ENCODE results near the gene SLC38A11.

DNA sequence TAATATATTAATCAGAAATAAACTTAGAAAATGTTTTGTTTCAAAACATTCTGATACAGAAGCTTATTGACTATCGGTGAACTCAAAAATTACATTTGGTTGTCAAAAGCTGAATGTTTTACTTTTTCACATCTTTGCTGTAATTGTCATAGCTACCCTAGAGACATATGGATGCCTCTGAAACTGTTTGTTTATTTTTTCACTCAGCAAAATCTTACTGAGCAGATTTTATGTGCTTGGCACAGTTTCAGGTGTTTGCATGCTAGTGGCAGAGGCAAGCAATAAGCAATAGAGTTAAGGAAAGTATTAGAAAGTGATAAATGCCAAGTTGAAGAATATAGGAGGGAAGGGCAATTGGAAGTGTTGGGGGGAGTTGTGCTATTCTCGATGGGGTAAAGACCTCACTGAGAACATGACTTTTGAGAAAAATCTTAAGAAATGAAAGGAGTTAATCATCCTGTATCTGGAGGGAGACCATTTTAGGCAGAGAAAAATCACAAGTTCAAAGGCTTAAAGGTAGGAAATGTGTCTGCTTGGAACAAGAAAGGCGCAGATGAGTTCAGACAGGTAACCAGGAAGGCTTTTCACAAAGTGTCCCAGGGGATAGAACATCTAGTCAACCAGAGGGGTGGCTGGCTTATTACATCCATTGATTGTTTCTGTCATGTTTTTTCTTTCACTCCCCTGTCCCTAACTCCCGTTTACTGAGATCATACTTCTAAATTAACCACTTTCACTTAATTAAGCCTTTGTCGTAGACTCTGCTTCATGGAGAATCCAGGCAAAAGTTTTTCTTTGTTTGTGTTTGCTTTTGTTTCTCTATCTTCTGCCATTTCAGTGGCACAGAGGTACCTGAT lies 86.5 kb downstream of the SLC38A11 start:
- no peak for TF ChIP-seq CTCF (IDR thresholded peaks at IDR 0.05)
- TF ChIP-seq EZH2 (IDR thresholded peaks at IDR 0.05; ENCODE audit: borderline replicate concordance, insufficient read depth, low read depth, low read length, poor library complexity, severe bottlenecking) = no peak

Data from B cell (primary cell).